Stomach (tissue), 9 donors: ENCODE results near the gene SMPD1. TPM values are rescaled to one million over a fixed set of nuclear protein-coding genes. Genes with fewer than 3 reads are reported as not detected.
A peak's percentile ranks its signal among the peaks of the same experiment; 100 is the strongest.

ENCODE experiments used
- DNase-seq, 2 donors: peaks; one replicate each; pipeline versions ENCODE4 v3.0.0 to v3.0.0-alpha.2; 2013 to 2019
- H3K27ac ChIP-seq, 5 donors: fragments of 200-600 bp in 4 of 5; sonication (generic) in 4 of 5; one replicate each; pipeline ENCODE4 v1.5.1; 2013 to 2019; ENCODE audit warnings: mild to moderate bottlenecking in 1 of 5, moderate library complexity in 1 of 5
- H3K27me3 ChIP-seq, 3 donors: fragments of 200-600 bp; sonication (generic); one replicate each; pipeline ENCODE4 v1.5.1; 2017 to 2019; ENCODE audit warnings: mixed run types in 1 of 3
- H3K36me3 ChIP-seq, 4 donors: fragments of 200-600 bp; sonication (generic); 1 replicate in 3 of 4; 2 replicates in 1 of 4; pipeline ENCODE4 v1.5.1; 2016 to 2019
- H3K4me1 ChIP-seq, 4 donors: fragments of 200-600 bp; sonication (generic); one replicate each; pipeline ENCODE4 v1.5.1; 2016 to 2019
- H3K4me3 ChIP-seq, 4 donors: fragments of 200-600 bp; sonication (generic) in 3 of 4; one replicate each; pipeline ENCODE4 v1.5.1; 2016 to 2019; ENCODE audit warnings: mild to moderate bottlenecking in 1 of 4
- H3K9me3 ChIP-seq, 4 donors: fragments of 200-600 bp; sonication (generic); one replicate each; pipeline ENCODE4 v1.5.1; 2016 to 2019
- EP300 ChIP-seq: sonication (generic); formaldehyde crosslinking; IDR thresholded peaks from one replicate; pipeline ENCODE4 v1.6.1; 2017; ENCODE audit warnings: antibody characterized with exemption
- POLR2A ChIP-seq, 4 donors: fragments of 450-650 bp; IDR thresholded peaks; one replicate each; pipeline ENCODE4 v1.6.1; 2016; ENCODE audit warnings: antibody characterized with exemption in 4 of 4, control low read depth in 2 of 4, mild to moderate bottlenecking in 1 of 4, moderate library complexity in 1 of 4
- POLR2AphosphoS5 ChIP-seq, 3 donors: sonication (generic); formaldehyde crosslinking; IDR thresholded peaks; one replicate each; pipeline ENCODE4 v1.6.1; 2016; ENCODE audit warnings: antibody characterized with exemption in 3 of 3
- WGBS, 5 donors: extraction: QIAGEN DNeasy Blood & Tissue Kit in 3 of 5; methylation state at CpG; one replicate each; pipeline versions ENCODE4 v1.1.5 to v1.1.7; 2013 to 2018; 5-methylcytosine and 5-hydroxymethylcytosine counted together
- intact Hi-C: fragments of 100-400 bp; cut with DNase I; formaldehyde crosslinking; loops from one replicate; pipeline ENCODE4 v1.15.1; 2023; ENCODE audit warnings: low total_unique reads
- polyA plus RNA-seq, 3 donors: library from polyadenylated mRNA; stranded (reverse); fragments of 200-250 nt; gene quantifications; one replicate each; pipeline ENCODE4 v1.2.3, GENCODE V29; 2013
- total RNA-seq, 5 donors: library from RNA; depleted of rRNA; stranded (reverse); fragments of >200 nt; gene quantifications; one replicate each; pipeline versions ENCODE4 v1.1.0 to v1.2.3, GENCODE V29; 2014 to 2016
- TF ChIP-seq, protein P1 (sequence below), 7 experiments: fragments of 450-650 bp in 4 of 7; fragments of 200-600 bp in 3 of 7; sonication (generic) in 3 of 7; IDR thresholded peaks; one replicate each; pipeline ENCODE4 v1.5.1; 2016 to 2019; ENCODE audit warnings: antibody characterized with exemption in 7 of 7, control low read depth in 2 of 7, mild to moderate bottlenecking in 1 of 7
- donor health status: healthy with polysubstance abuse.
- donor health status: Bipolar disorder and iron deficiency.
- donor health status: healthy.

SMPD1 gene
- total and polyA plus RNA-seq, 8 donors, result 7.6 to 66.9 (median 18.5) TPM

DNA sequence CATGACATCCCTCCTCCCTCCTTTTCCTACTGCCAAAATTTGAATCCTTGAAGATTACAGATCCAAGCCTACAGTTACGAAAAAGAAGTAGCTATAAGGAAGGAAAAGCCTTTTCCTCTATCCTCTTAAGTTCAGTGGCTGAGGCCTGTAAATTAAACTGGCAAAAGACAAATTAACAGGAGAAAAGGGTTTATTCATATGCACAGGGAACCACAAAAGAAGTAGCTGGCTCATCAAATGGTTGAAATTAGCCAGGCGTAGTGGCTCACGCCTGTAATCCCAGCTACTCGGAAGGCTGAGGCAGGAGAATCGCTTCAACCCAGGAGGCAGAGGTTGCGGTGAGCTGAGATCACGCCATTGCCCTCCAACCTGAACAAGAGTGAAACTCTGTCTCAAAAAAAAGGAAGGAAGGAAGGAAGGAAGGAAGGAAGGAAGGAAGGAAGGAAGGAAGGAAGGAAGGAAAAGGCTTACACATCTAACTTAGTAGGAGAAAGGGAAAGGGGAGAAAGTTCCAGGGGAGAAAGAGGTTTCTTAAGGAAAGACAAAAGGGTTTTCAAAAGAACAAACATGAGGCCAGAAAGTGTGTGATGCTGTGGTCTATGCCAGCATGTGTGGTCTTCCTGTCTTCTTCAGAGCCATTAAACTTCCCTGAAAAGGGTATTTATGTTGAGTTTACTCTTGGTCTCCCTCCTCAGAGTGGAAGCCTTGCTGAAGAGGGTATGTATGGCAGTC lies 5.1 kb upstream of the SMPD1 start:
- Histone ChIP-seq H3K4me1 (peaks cover 13 to 28% (median 24%) of the 10 kb centered on the region in 4 donors), H3K27ac (no peak overlapping the region), H3K36me3 (no peaks in the 10 kb centered on the region), H3K4me3 (no peak overlapping the region), H3K27me3 (no peaks in the 10 kb centered on the region), H3K9me3 (no peaks in the 10 kb centered on the region)
- 89 to 96% (median 92%) methylated on average over 7 of the region's 7 CpGs for WGBS, 5 donors
- intact Hi-C loops, result no loop called here
- DNase-seq, result no peak
- no peak for TF ChIP-seq POLR2AphosphoS5 (IDR thresholded peaks at IDR 0.05)
- TF ChIP-seq POLR2A (IDR thresholded peaks at IDR 0.05), result no peak
- TF ChIP-seq EP300, result no peak
- TF ChIP-seq, protein P1, sequence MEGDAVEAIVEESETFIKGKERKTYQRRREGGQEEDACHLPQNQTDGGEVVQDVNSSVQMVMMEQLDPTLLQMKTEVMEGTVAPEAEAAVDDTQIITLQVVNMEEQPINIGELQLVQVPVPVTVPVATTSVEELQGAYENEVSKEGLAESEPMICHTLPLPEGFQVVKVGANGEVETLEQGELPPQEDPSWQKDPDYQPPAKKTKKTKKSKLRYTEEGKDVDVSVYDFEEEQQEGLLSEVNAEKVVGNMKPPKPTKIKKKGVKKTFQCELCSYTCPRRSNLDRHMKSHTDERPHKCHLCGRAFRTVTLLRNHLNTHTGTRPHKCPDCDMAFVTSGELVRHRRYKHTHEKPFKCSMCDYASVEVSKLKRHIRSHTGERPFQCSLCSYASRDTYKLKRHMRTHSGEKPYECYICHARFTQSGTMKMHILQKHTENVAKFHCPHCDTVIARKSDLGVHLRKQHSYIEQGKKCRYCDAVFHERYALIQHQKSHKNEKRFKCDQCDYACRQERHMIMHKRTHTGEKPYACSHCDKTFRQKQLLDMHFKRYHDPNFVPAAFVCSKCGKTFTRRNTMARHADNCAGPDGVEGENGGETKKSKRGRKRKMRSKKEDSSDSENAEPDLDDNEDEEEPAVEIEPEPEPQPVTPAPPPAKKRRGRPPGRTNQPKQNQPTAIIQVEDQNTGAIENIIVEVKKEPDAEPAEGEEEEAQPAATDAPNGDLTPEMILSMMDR (IDR thresholded peaks at IDR 0.05), result no peak

DNA sequence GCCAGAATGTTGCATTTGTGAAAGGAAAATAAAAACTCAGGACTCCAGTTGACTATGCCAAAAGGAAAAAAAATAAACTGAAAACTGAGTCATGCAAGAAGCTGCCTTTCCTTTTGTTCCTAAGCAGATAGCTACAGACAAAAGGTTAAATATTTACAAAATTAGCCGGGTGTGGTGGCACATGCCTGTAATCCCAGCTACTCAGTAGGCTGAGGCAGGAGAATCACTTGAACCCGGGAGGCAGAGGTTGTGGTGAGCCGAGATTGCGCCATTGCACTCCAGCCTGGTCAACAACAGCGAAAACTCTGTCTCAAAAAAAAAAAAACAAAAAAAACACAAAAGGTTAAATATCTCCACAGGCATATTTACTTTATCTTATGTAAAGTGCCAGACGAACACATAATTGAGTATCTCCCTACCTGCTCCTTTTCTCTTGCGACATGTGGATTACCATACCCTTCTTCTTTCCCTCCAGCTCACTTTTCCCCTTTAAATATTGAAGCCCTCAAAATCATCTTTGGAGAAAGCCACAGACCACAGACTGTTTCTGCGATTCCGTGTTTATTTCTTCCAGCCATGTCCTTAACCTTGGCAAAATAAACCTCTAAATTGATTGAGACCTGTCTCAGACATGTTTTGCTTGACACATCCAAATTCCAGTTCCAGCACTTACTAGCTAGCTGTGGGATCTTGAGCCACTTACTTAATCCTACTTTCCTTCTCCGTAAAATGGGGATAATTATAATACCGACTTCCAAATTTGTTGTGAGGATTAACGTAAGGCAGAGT lies 2.3 kb upstream of the SMPD1 start:
- WGBS, 5 donors, result 40 to 55% (median 41%) methylated on average over 12 of the region's 12 CpGs
- peak overlapping the region in 3 of 5 donors; percentile 87 to 93 (median 91) for H3K27ac ChIP-seq

DNA sequence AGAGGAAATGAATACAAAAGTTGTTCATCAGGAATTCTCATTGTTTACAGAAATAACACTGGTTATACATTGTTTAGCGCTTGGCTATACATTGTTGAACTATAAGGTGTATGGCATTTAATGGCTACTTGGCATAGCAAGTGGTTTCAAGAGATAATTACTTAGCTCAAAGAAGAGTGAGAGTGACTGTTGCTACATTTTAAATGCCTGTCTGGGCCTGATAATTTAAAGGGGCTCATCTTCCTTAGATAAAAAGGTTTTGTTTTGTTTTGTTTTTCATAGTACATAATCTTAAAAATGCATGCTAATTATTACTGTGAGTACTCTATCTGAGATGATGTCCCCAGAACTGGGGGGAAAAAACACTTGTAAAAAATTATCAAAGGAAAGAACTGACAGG lies 1.5 kb upstream of the SMPD1 start:
- H3K36me3 ChIP-seq, result peaks cover 0 to 7% (median 4%) of the 10 kb centered on the region in 4 donors
- H3K4me1 ChIP-seq, result peaks cover 28 to 50% (median 37%) of the 10 kb centered on the region in 4 donors
- no peaks in the 10 kb centered on the region for H3K9me3 ChIP-seq
- TF ChIP-seq POLR2A (IDR thresholded peaks at IDR 0.05), result no peak
- TF ChIP-seq, protein P1 (IDR thresholded peaks at IDR 0.05), result no peak
- no peak for TF ChIP-seq POLR2AphosphoS5 (IDR thresholded peaks at IDR 0.05)
- TF ChIP-seq EP300, result no peak
- H3K27ac ChIP-seq, result peak overlapping the region in 4 of 5 donors; percentile 87 to 93 (median 89)
- 92 to 100% (median 95%) methylated on average over 1 of the region's 1 CpG for WGBS, 5 donors
- no peaks in the 10 kb centered on the region for H3K27me3 ChIP-seq
- intact Hi-C loops, result no loop called here
- no peak overlapping the region for H3K4me3 ChIP-seq
- no peak for DNase-seq

More for the DNA sequence above, 2.3 kb upstream of the SMPD1 start:
- TF ChIP-seq EP300 (no peak), POLR2AphosphoS5 (IDR thresholded peaks at IDR 0.05) (peak in 1 of 3 donors; percentile 6)
- intact Hi-C loops, result no loop called here
- Histone ChIP-seq H3K9me3 (no peaks in the 10 kb centered on the region), H3K36me3 (no peaks in the 10 kb centered on the region), H3K4me1 (peaks cover 28 to 48% (median 39%) of the 10 kb centered on the region in 4 donors), H3K27me3 (no peaks in the 10 kb centered on the region), H3K4me3 (no peak overlapping the region)
- no peak for DNase-seq

DNA sequence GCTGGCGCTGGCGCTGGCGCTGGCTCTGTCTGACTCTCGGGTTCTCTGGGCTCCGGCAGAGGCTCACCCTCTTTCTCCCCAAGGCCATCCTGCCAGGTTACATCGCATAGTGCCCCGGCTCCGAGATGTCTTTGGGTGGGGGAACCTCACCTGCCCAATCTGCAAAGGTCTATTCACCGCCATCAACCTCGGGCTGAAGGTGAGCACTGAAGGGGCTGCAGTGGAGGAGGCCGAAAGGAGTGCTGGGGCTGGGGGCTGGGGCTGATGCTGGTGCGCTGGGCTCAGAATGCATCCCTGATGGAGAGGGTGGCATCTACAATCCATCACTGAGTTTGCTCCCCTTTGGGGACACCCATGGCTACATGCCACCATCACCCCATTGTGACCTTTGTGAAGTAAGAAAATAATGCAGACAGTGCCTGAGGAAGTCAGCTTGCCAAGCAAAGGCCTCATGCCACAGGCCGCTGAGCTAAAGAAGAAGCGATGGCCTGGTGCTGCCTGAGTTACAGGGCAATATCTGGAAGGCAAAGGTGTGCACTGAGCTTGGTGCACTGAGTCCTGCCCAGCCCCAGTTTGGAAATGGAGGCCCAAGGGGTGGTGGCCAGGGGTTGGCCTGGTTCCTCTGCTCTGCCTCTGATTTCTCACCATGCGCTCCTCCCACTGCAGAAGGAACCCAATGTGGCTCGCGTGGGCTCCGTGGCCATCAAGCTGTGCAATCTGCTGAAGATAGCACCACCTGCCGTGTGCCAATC lies 620 bp downstream of the SMPD1 start:
- Histone ChIP-seq H3K27me3 (no peaks in the 10 kb centered on the region), H3K36me3 (peaks cover 3 to 28% (median 25%) of the 10 kb centered on the region in 4 donors), H3K9me3 (no peaks in the 10 kb centered on the region), H3K4me3 (peak overlapping the region; percentile 72 to 84 (median 76)), H3K4me1 (peaks cover 28 to 50% (median 37%) of the 10 kb centered on the region in 4 donors), H3K27ac (peak overlapping the region; percentile 87 to 93 (median 87))
- intact Hi-C loops, result no loop called here
- 33 to 42% (median 34%) methylated on average over 16 to 19 of the region's 19 CpGs for WGBS, 5 donors
- peak in 1 of 2 donors; percentile 26 for DNase-seq
- no peak for TF ChIP-seq POLR2A (IDR thresholded peaks at IDR 0.05)
- TF ChIP-seq, protein P1 (IDR thresholded peaks at IDR 0.05), result no peak
- no peak for TF ChIP-seq POLR2AphosphoS5 (IDR thresholded peaks at IDR 0.05)
- no peak for TF ChIP-seq EP300
